ENCODE measurements around the gene LMNB1.
"Not testable (repeated sequence)": the region's sequence is repeated elsewhere in the genome, so short reads cannot be mapped to it uniquely, and the experiment has no call there.

The LMNB1 gene

GRCh38 chr5:126811515-126812198 lies 34.7 kb downstream of the LMNB1 start:
- Histone ChIP-seq H3K27ac (ENCODE audit: low read length) (no peak overlapping the region), H3K9me3 (ENCODE audit: control insufficient read depth, low read depth, low read length) (no peaks in the 10 kb centered on the region), H3K4me1 (ENCODE audit: control insufficient read depth, low read depth, low read length) (no peaks in the 10 kb centered on the region), H3K36me3 (ENCODE audit: control insufficient read depth, low read depth, low read length) (peaks cover 89% of the 10 kb centered on the region), H3K9ac (ENCODE audit: low read length) (no peak overlapping the region), H3K27me3 (ENCODE audit: control insufficient read depth, insufficient read depth, low read length) (no peaks in the 10 kb centered on the region), H3K4me3 (ENCODE audit: low read length) (no peak overlapping the region)

- Histone ChIP-seq H3K27ac (ENCODE audit: low read length) (no peak overlapping the region), H3K9me3 (ENCODE audit: control insufficient read depth, low read depth, low read length) (no peaks in the 10 kb centered on the region), H3K9ac (ENCODE audit: low read length) (no peak overlapping the region), H3K27me3 (ENCODE audit: control insufficient read depth, insufficient read depth, low read length) (no peaks in the 10 kb centered on the region), H3K4me3 (ENCODE audit: low read length) (no peak overlapping the region), H3K36me3 (ENCODE audit: control insufficient read depth, low read depth, low read length) (peaks cover 89% of the 10 kb centered on the region), H3K4me1 (ENCODE audit: control insufficient read depth, low read depth, low read length) (no peaks in the 10 kb centered on the region)
These were observed 35.2 kb downstream of the LMNB1 start for GRCh38 chr5:126812199-126812570.

GRCh38 chr5:126813799-126814198 lies 36.9 kb downstream of the LMNB1 start:
- not testable (repeated sequence) for H3K9ac ChIP-seq (ENCODE audit: low read length); H3K27me3 ChIP-seq (ENCODE audit: control insufficient read depth, insufficient read depth, low read length); H3K9me3 ChIP-seq (ENCODE audit: control insufficient read depth, low read depth, low read length); H3K27ac ChIP-seq (ENCODE audit: low read length); H3K4me3 ChIP-seq (ENCODE audit: low read length); H3K4me1 ChIP-seq (ENCODE audit: control insufficient read depth, low read depth, low read length)
- H3K36me3 ChIP-seq (ENCODE audit: control insufficient read depth, low read depth, low read length), result peaks cover 96% of the 10 kb centered on the region

- no peak overlapping the region for H3K9ac ChIP-seq (ENCODE audit: low read length)
- no peaks in the 10 kb centered on the region for H3K4me1 ChIP-seq (ENCODE audit: control insufficient read depth, low read depth, low read length)
- H3K36me3 ChIP-seq (ENCODE audit: control insufficient read depth, low read depth, low read length), result peaks cover 90% of the 10 kb centered on the region
- H3K4me3 ChIP-seq (ENCODE audit: low read length), result no peak overlapping the region
- H3K27me3 ChIP-seq (ENCODE audit: control insufficient read depth, insufficient read depth, low read length), result no peaks in the 10 kb centered on the region
- no peaks in the 10 kb centered on the region for H3K9me3 ChIP-seq (ENCODE audit: control insufficient read depth, low read depth, low read length)
- H3K27ac ChIP-seq (ENCODE audit: low read length), result no peak overlapping the region
These were observed 37.9 kb downstream of the LMNB1 start for GRCh38 chr5:126814721-126815404.

- H3K27ac ChIP-seq (ENCODE audit: low read length), result no peak overlapping the region
- H3K9ac ChIP-seq (ENCODE audit: low read length), result no peak overlapping the region
- no peaks in the 10 kb centered on the region for H3K9me3 ChIP-seq (ENCODE audit: control insufficient read depth, low read depth, low read length)
- no peak overlapping the region for H3K4me3 ChIP-seq (ENCODE audit: low read length)
- H3K36me3 ChIP-seq (ENCODE audit: control insufficient read depth, low read depth, low read length), result peaks cover 90% of the 10 kb centered on the region
- no peaks in the 10 kb centered on the region for H3K4me1 ChIP-seq (ENCODE audit: control insufficient read depth, low read depth, low read length)
- H3K27me3 ChIP-seq (ENCODE audit: control insufficient read depth, insufficient read depth, low read length), result no peaks in the 10 kb centered on the region
These were observed 39.7 kb downstream of the LMNB1 start for GRCh38 chr5:126816649-126817048.

- Histone ChIP-seq H3K36me3 (ENCODE audit: control insufficient read depth, low read depth, low read length) (peaks cover 93% of the 10 kb centered on the region), H3K27ac (ENCODE audit: low read length) (no peak overlapping the region), H3K9ac (ENCODE audit: low read length) (no peak overlapping the region)
These were observed 41.8 kb downstream of the LMNB1 start for GRCh38 chr5:126818736-126819135.

GRCh38 chr5:126819253-126819652 lies 42.3 kb downstream of the LMNB1 start:
- H3K36me3 ChIP-seq (ENCODE audit: control insufficient read depth, low read depth, low read length), result peaks cover 93% of the 10 kb centered on the region

More at GRCh38 chr5:126818736-126819135, 41.8 kb downstream of the LMNB1 start:
- H3K27me3 ChIP-seq (ENCODE audit: control insufficient read depth, insufficient read depth, low read length), result no peaks in the 10 kb centered on the region
- no peaks in the 10 kb centered on the region for H3K4me1 ChIP-seq (ENCODE audit: control insufficient read depth, low read depth, low read length)
- no peak overlapping the region for H3K4me3 ChIP-seq (ENCODE audit: low read length)
- no peaks in the 10 kb centered on the region for H3K9me3 ChIP-seq (ENCODE audit: control insufficient read depth, low read depth, low read length)

GRCh38 chr5:126826619-126827215 lies 49.8 kb downstream of the LMNB1 start:
- H3K36me3 ChIP-seq (ENCODE audit: control insufficient read depth, low read depth, low read length), result peaks cover 90% of the 10 kb centered on the region
- H3K27me3 ChIP-seq (ENCODE audit: control insufficient read depth, insufficient read depth, low read length), result no peaks in the 10 kb centered on the region
- peaks cover 5% of the 10 kb centered on the region for H3K4me1 ChIP-seq (ENCODE audit: control insufficient read depth, low read depth, low read length)
- H3K27ac ChIP-seq (ENCODE audit: low read length), result no peak overlapping the region
- no peaks in the 10 kb centered on the region for H3K9me3 ChIP-seq (ENCODE audit: control insufficient read depth, low read depth, low read length)
- H3K9ac ChIP-seq (ENCODE audit: low read length), result no peak overlapping the region
- no peak overlapping the region for H3K4me3 ChIP-seq (ENCODE audit: low read length)

More at GRCh38 chr5:126819253-126819652, 42.3 kb downstream of the LMNB1 start:
- Histone ChIP-seq H3K9me3 (ENCODE audit: control insufficient read depth, low read depth, low read length) (no peaks in the 10 kb centered on the region), H3K27ac (ENCODE audit: low read length) (no peak overlapping the region), H3K4me1 (ENCODE audit: control insufficient read depth, low read depth, low read length) (no peaks in the 10 kb centered on the region), H3K27me3 (ENCODE audit: control insufficient read depth, insufficient read depth, low read length) (no peaks in the 10 kb centered on the region), H3K4me3 (ENCODE audit: low read length) (no peak overlapping the region), H3K9ac (ENCODE audit: low read length) (no peak overlapping the region)

- Histone ChIP-seq H3K36me3 (ENCODE audit: control insufficient read depth, low read depth, low read length) (peaks cover 88% of the 10 kb centered on the region), H3K4me1 (ENCODE audit: control insufficient read depth, low read depth, low read length) (peaks cover 5% of the 10 kb centered on the region), H3K27ac (ENCODE audit: low read length) (no peak overlapping the region), H3K9me3 (ENCODE audit: control insufficient read depth, low read depth, low read length) (no peaks in the 10 kb centered on the region), H3K9ac (ENCODE audit: low read length) (no peak overlapping the region), H3K27me3 (ENCODE audit: control insufficient read depth, insufficient read depth, low read length) (no peaks in the 10 kb centered on the region), H3K4me3 (ENCODE audit: low read length) (no peak overlapping the region)
These were observed 52.2 kb downstream of the LMNB1 start for GRCh38 chr5:126829098-126829497.

GRCh38 chr5:126830061-126830460 lies 53.1 kb downstream of the LMNB1 start:
- peaks cover 5% of the 10 kb centered on the region for H3K4me1 ChIP-seq (ENCODE audit: control insufficient read depth, low read depth, low read length)
- no peak overlapping the region for H3K27ac ChIP-seq (ENCODE audit: low read length)
- H3K9me3 ChIP-seq (ENCODE audit: control insufficient read depth, low read depth, low read length), result no peaks in the 10 kb centered on the region
- no peak overlapping the region for H3K9ac ChIP-seq (ENCODE audit: low read length)
- no peaks in the 10 kb centered on the region for H3K27me3 ChIP-seq (ENCODE audit: control insufficient read depth, insufficient read depth, low read length)
- H3K4me3 ChIP-seq (ENCODE audit: low read length), result no peak overlapping the region
- peaks cover 89% of the 10 kb centered on the region for H3K36me3 ChIP-seq (ENCODE audit: control insufficient read depth, low read depth, low read length)

GRCh38 chr5:126831156-126831555 lies 54.2 kb downstream of the LMNB1 start:
- H3K9ac ChIP-seq (ENCODE audit: low read length), result no peak overlapping the region
- peaks cover 89% of the 10 kb centered on the region for H3K36me3 ChIP-seq (ENCODE audit: control insufficient read depth, low read depth, low read length)

More at GRCh38 chr5:126831156-126831555, 54.2 kb downstream of the LMNB1 start:
- no peaks in the 10 kb centered on the region for H3K9me3 ChIP-seq (ENCODE audit: control insufficient read depth, low read depth, low read length)
- no peaks in the 10 kb centered on the region for H3K27me3 ChIP-seq (ENCODE audit: control insufficient read depth, insufficient read depth, low read length)
- no peak overlapping the region for H3K4me3 ChIP-seq (ENCODE audit: low read length)
- H3K4me1 ChIP-seq (ENCODE audit: control insufficient read depth, low read depth, low read length), result peaks cover 4% of the 10 kb centered on the region
- H3K27ac ChIP-seq (ENCODE audit: low read length), result no peak overlapping the region
